ENCODE data around the gene ELF5.

GRCh38 chr11:34529643-34530042, 16.0 kb upstream of the ELF5 start:
- TF ChIP-seq POLR2A (IDR thresholded peaks at IDR 0.05; ENCODE audit: control extremely low read depth in 1 of 2, low read depth in 2 of 2, low read length in 2 of 2) = no peak
- TF ChIP-seq ATF3 (IDR thresholded peaks at IDR 0.05; ENCODE audit: insufficient read depth, low read depth, low read length) = no peak
- TF ChIP-seq POLR2AphosphoS5 (IDR thresholded peaks at IDR 0.05; ENCODE audit: low read depth, low read length) = no peak

Measured in H1 (cell line).